SK-N-SH (cell line): ENCODE measurements around the gene CCDC148. TPM values are rescaled to one million over a fixed set of nuclear protein-coding genes. Genes with fewer than 3 reads are reported as not detected.

Source experiments
- CTCF ChIA-PET: fragments of 300-600, 350-600 bp; formaldehyde crosslinking; extraction: SDS; loops from one replicate; lab custom pipeline; 2021; lab: Yijun Ruan, JAX
- POLR2A ChIA-PET: fragments of 350-600 bp; sonication (Branson Sonifier 250); formaldehyde crosslinking; extraction: SDS; loops from one replicate; lab custom pipeline; 2020; ENCODE audit warnings: antibody characterized with exemption, inconsistent platforms; lab: Yijun Ruan, JAX
- DNase-seq: peaks from one replicate; pipeline ENCODE4 v3.0.0; 2012
- H2AFZ ChIP-seq: fragments of 200-600 bp; sonication (generic); 2 replicates; pipeline ENCODE4 v1.8.1; 2016; ENCODE audit warnings: antibody characterized with exemption, mild to moderate bottlenecking, low read depth
- H3F3A ChIP-seq: fragments of 200-600 bp; sonication (generic); replicated peaks from 2 replicates; pipeline ENCODE3; 2016; ENCODE audit warnings: antibody characterized with exemption, mild to moderate bottlenecking; ENCODE audit not compliant: insufficient read depth
- H3K27ac ChIP-seq, 2 experiments: fragments of 200-500 bp in 1 of 2; fragments of 200-600 bp in 1 of 2; sonication (Bioruptor generic) in 1 of 2; sonication (generic), shearing (Covaris generic) in 1 of 2; 2 replicates each; pipeline versions ENCODE4 v1.5.1 to v1.6.1; 2014 to 2016; ENCODE audit warnings: low read depth in 2 of 2, inconsistent platforms in 1 of 2, low read length in 1 of 2, mild to moderate bottlenecking in 1 of 2, mixed read lengths in 1 of 2
- H3K27me3 ChIP-seq: fragments of 200-600 bp; sonication (generic), shearing (Covaris generic); 2 replicates; pipeline ENCODE4 v1.6.1; 2016; ENCODE audit warnings: mixed run types; ENCODE audit not compliant: insufficient read depth
- H3K36me3 ChIP-seq, 2 experiments: fragments of 200-500 bp in 1 of 2; fragments of 200-600 bp in 1 of 2; sonication (Bioruptor generic) in 1 of 2; sonication (generic) in 1 of 2; replicated peaks in 1 of 2; 2 replicates each; pipeline versions ENCODE3 to v1.5.1; 2014 to 2016; ENCODE audit warnings: low read length in 1 of 2, mild to moderate bottlenecking in 1 of 2; ENCODE audit not compliant: insufficient read depth in 2 of 2, control insufficient read depth in 1 of 2
- H3K4me1 ChIP-seq, 2 experiments: fragments of 200-500 bp in 1 of 2; fragments of 200-600 bp in 1 of 2; sonication (Bioruptor generic) in 1 of 2; sonication (generic), shearing (Covaris generic) in 1 of 2; 2 replicates each; pipeline versions ENCODE4 v1.5.1 to v1.6.1; 2014 to 2016; ENCODE audit warnings: low read depth in 1 of 2, low read length in 1 of 2, mixed run types in 1 of 2; ENCODE audit not compliant: insufficient read depth in 2 of 2, control insufficient read depth in 1 of 2
- H3K4me2 ChIP-seq: fragments of 200-600 bp; sonication (generic), shearing (Covaris generic); 2 replicates; pipeline ENCODE4 v1.6.1; 2017; ENCODE audit warnings: mixed run types
- H3K4me3 ChIP-seq, 2 experiments: fragments of 200-500 bp in 1 of 2; fragments of 200-600 bp in 1 of 2; sonication (Bioruptor generic) in 1 of 2; sonication (generic), shearing (Covaris generic) in 1 of 2; 2 replicates each; pipeline versions ENCODE4 v1.5.1 to v1.8.1; 2014 to 2016; ENCODE audit warnings: low read depth in 2 of 2, inconsistent platforms in 1 of 2, low read length in 1 of 2, mild to moderate bottlenecking in 1 of 2, mixed read lengths in 1 of 2, moderate library complexity in 1 of 2
- H3K79me2 ChIP-seq: fragments of 200-600 bp; sonication (generic); 2 replicates; pipeline ENCODE4 v1.8.1; 2017; ENCODE audit warnings: mild to moderate bottlenecking; ENCODE audit not compliant: insufficient read depth
- H3K9ac ChIP-seq: fragments of 200-600 bp; sonication (generic); 2 replicates; pipeline ENCODE4 v1.6.1; 2017; ENCODE audit warnings: mixed run types
- H3K9me2 ChIP-seq: fragments of 200-600 bp; sonication (generic); 2 replicates; pipeline ENCODE4 v1.6.1; 2017; ENCODE audit warnings: mixed run types
- H3K9me3 ChIP-seq: fragments of 200-600 bp; sonication (generic); 2 replicates; pipeline ENCODE4 v1.6.1; 2017; ENCODE audit warnings: mixed run types, mild to moderate bottlenecking, moderate library complexity
- H4K20me1 ChIP-seq: fragments of 200-600 bp; sonication (generic); 2 replicates; pipeline ENCODE4 v1.6.1; 2017; ENCODE audit warnings: mild to moderate bottlenecking, mixed run types; ENCODE audit not compliant: insufficient read depth
- CHD2 ChIP-seq: fragments of 150-350 bp; IDR thresholded peaks from 2 replicates; pipeline ENCODE4 v1.6.1; 2018; ENCODE audit warnings: low read length; ENCODE audit not compliant: partially characterized antibody
- EP300 ChIP-seq, 2 experiments: IDR thresholded peaks; 2 replicates each; pipeline versions ENCODE4 v1.4.0 to v1.6.1; 2012; ENCODE audit warnings: borderline replicate concordance in 1 of 2, low read depth in 1 of 2, low read length in 1 of 2
- MEF2A ChIP-seq: IDR thresholded peaks from 2 replicates; pipeline ENCODE4 v1.4.0; 2012; ENCODE audit warnings: low read depth, borderline replicate concordance
- MXI1 ChIP-seq: IDR thresholded peaks from 2 replicates; pipeline ENCODE4 v1.6.1; 2012; ENCODE audit warnings: mild to moderate bottlenecking, low read depth, low read length, improper control_type of control experiment
- RCOR1 ChIP-seq: fragments of 150-350 bp; IDR thresholded peaks from 2 replicates; pipeline ENCODE4 v1.6.1; 2017; ENCODE audit warnings: antibody characterized with exemption, low read length
- RFX5 ChIP-seq: IDR thresholded peaks from 2 replicates; pipeline ENCODE4 v1.6.1; 2012; ENCODE audit warnings: mild to moderate bottlenecking, improper control_type of control experiment, low read length
- SIN3A ChIP-seq: IDR thresholded peaks from 2 replicates; pipeline ENCODE4 v1.6.1; 2012; ENCODE audit warnings: low read depth, mild to moderate bottlenecking, low read length, moderate library complexity, borderline replicate concordance
- TAF1 ChIP-seq: IDR thresholded peaks from 2 replicates; pipeline ENCODE4 v1.6.1; 2012; ENCODE audit warnings: low read depth, mild to moderate bottlenecking, low read length, moderate library complexity, borderline replicate concordance
- TCF12 ChIP-seq: IDR thresholded peaks from 2 replicates; pipeline ENCODE4 v1.4.0; 2012
- WGBS: methylation state at CpG from one replicate; pipeline ENCODE4 v1.1.6; 2017; ENCODE audit warnings: low lambda C conversion rate; 5-methylcytosine and 5-hydroxymethylcytosine counted together
- polyA plus RNA-seq, 3 experiments: library from polyadenylated mRNA; depleted of rRNA; stranded (reverse); fragments of >200 nt; gene quantifications; 2 replicates each; pipeline ENCODE4 v1.2.3, GENCODE V29; 2012
- TF ChIP-seq, protein P1 (sequence below): fragments of 200-600 bp; sonication (generic); IDR thresholded peaks from 2 replicates; pipeline ENCODE4 v1.6.1; 2017; ENCODE audit warnings: antibody characterized with exemption, mild to moderate bottlenecking, moderate library complexity
- TF ChIP-seq, protein P2 (sequence below): IDR thresholded peaks from 2 replicates; pipeline ENCODE4 v1.4.0; 2012; ENCODE audit warnings: low read depth, borderline replicate concordance
- TF ChIP-seq, protein P3 (sequence below): fragments of 150-350 bp; IDR thresholded peaks from 2 replicates; pipeline ENCODE4 v1.6.1; 2016; ENCODE audit warnings: mild to moderate bottlenecking, low read depth, low read length
- TF ChIP-seq, protein P4 (sequence below): fragments of 150-350 bp; IDR thresholded peaks from 2 replicates; pipeline ENCODE4 v1.6.1; 2017; ENCODE audit warnings: antibody characterized with exemption, low read length, low read depth, borderline replicate concordance

Gene CCDC148
- 0.18 TPM in 1 of 2 replicates, not detected in the other for polyA plus RNA-seq (2012; rRNA removed)
- polyA plus RNA-seq (2012; cell fraction: cytosol; rRNA removed) = 0.14 and 0.21 TPM in 2 replicates
- 0.08 and 0.46 TPM in 2 replicates for polyA plus RNA-seq (2012; cell fraction: nucleus; rRNA removed)

DNA sequence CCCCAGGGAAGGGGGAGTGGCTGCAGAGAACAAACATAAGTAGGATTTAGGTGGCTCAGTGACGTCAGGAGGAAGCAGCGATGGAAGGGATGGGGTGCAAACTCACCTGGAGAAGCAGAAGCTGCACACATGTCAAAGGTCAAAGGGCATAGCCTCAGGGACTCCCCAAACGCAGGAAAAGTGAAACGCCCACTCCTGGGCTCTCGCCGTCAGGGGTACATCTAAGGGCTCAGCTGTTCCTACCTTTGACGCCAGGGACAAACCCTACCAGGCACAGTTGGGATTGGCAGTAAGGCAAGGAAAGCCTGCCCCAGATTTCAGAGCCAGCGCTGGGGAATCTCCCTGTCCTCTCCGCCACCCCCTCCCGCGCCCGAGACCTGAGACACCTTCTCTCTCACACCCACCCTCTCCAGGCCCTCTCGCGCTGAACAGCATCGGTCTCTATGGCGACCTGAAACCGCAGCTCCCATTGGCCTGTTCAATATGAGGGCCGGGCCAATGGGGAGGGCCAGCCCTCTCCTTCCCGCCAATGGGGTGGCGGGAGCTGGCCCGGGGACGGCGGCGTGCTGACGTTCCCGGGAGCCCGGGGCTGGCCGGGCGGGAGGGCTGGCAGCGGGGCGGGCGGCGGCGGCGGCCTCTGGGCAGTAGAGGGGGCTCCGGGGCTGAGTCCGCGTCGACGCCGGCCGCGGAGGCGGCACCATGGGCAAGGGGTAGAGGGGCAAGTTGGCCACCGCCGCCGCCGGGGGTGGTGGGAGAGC, at the start of gene CCDC148, which contains the start of gene PKP4:
Gene CCDC148 (minus strand): TSS at position 445 of the 758 bp plus-strand sequence. CDS start 314 bp downstream, at position 131.
Gene PKP4 (plus strand): TSS at position 644 of the 758 bp plus-strand sequence. CDS start 76,233 bp downstream, outside the sequence.
- CTCF ChIA-PET = interaction anchor here (0.6 to 7.4 kb wide), 12 partner anchors 10 to 581 kb away, joined by 3 to 61 read pairs (median 4); partner anchors contain the start of gene ACVR1
- Histone ChIP-seq H3K4me1 (peaks cover 15 to 23% of the 10 kb centered on the region in 2 experiments; a peak in 3 of 4 replicates), H3K36me3 (no peaks in the 10 kb centered on the region)
- 2% methylated on average over 14 of the region's 48 CpGs for WGBS
- TF ChIP-seq RCOR1 (no peak), EP300 (IDR thresholded peaks at IDR 0.05; ENCODE audit: borderline replicate concordance in 1 of 2, low read depth in 1 of 2, low read length in 1 of 2) (no peak), MEF2A (no peak), TCF12 (no peak), CHD2 (peak; percentile 27), MXI1 (peak; percentile 51; the same call in 1 of the 2 replicates), SIN3A (no peak), TAF1 (no peak), RFX5 (peak; percentile 75)
- TF ChIP-seq, protein P1, sequence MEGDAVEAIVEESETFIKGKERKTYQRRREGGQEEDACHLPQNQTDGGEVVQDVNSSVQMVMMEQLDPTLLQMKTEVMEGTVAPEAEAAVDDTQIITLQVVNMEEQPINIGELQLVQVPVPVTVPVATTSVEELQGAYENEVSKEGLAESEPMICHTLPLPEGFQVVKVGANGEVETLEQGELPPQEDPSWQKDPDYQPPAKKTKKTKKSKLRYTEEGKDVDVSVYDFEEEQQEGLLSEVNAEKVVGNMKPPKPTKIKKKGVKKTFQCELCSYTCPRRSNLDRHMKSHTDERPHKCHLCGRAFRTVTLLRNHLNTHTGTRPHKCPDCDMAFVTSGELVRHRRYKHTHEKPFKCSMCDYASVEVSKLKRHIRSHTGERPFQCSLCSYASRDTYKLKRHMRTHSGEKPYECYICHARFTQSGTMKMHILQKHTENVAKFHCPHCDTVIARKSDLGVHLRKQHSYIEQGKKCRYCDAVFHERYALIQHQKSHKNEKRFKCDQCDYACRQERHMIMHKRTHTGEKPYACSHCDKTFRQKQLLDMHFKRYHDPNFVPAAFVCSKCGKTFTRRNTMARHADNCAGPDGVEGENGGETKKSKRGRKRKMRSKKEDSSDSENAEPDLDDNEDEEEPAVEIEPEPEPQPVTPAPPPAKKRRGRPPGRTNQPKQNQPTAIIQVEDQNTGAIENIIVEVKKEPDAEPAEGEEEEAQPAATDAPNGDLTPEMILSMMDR = 0 out of 2 replicates have a peak, but pooled peaks have one; percentile 7
- TF ChIP-seq, protein P2, sequence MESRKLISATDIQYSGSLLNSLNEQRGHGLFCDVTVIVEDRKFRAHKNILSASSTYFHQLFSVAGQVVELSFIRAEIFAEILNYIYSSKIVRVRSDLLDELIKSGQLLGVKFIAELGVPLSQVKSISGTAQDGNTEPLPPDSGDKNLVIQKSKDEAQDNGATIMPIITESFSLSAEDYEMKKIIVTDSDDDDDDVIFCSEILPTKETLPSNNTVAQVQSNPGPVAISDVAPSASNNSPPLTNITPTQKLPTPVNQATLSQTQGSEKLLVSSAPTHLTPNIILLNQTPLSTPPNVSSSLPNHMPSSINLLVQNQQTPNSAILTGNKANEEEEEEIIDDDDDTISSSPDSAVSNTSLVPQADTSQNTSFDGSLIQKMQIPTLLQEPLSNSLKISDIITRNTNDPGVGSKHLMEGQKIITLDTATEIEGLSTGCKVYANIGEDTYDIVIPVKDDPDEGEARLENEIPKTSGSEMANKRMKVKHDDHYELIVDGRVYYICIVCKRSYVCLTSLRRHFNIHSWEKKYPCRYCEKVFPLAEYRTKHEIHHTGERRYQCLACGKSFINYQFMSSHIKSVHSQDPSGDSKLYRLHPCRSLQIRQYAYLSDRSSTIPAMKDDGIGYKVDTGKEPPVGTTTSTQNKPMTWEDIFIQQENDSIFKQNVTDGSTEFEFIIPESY = no peak
- TF ChIP-seq, protein P3, sequence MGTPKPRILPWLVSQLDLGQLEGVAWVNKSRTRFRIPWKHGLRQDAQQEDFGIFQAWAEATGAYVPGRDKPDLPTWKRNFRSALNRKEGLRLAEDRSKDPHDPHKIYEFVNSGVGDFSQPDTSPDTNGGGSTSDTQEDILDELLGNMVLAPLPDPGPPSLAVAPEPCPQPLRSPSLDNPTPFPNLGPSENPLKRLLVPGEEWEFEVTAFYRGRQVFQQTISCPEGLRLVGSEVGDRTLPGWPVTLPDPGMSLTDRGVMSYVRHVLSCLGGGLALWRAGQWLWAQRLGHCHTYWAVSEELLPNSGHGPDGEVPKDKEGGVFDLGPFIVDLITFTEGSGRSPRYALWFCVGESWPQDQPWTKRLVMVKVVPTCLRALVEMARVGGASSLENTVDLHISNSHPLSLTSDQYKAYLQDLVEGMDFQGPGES = peak; percentile 54; the same call in 1 of the 2 replicates
- TF ChIP-seq, protein P4, sequence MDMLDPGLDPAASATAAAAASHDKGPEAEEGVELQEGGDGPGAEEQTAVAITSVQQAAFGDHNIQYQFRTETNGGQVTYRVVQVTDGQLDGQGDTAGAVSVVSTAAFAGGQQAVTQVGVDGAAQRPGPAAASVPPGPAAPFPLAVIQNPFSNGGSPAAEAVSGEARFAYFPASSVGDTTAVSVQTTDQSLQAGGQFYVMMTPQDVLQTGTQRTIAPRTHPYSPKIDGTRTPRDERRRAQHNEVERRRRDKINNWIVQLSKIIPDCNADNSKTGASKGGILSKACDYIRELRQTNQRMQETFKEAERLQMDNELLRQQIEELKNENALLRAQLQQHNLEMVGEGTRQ = no peak
- TF ChIP-seq, all 33 proteins: peak for 5
- H4K20me1 ChIP-seq = peaks cover 13% of the 10 kb centered on the region; the same call in 1 of the 2 replicates
- H3K4me3 ChIP-seq = peak within 1 kb of the TSS; percentile 76 to 77
- H3K9me3 ChIP-seq = no peaks in the 10 kb centered on the region
- no peaks in the 10 kb centered on the region for H3K9me2 ChIP-seq
- POLR2A ChIA-PET = interaction anchor here (0.7 kb wide), 1 partner anchor 298 kb away, joined by 4 read pairs; no protein-coding TSS in a partner anchor
- peak within 1 kb of the TSS; percentile 88 for H3K4me2 ChIP-seq
- peak within 1 kb of the TSS; percentile 72 to 87 for H3K27ac ChIP-seq
- H3K9ac ChIP-seq = peak within 1 kb of the TSS; percentile 81
- no peaks in the 10 kb centered on the region for H3K27me3 ChIP-seq
- peaks cover 35% of the 10 kb centered on the region for H3K79me2 ChIP-seq
- DNase-seq = peak; percentile 95
- peaks cover 9% of the 10 kb centered on the region for H3F3A ChIP-seq
- peak within 1 kb of the TSS; percentile 97 for H2AFZ ChIP-seq
